ENCODE measurements around the gene PPP1CA.

The PPP1CA gene

DNA sequence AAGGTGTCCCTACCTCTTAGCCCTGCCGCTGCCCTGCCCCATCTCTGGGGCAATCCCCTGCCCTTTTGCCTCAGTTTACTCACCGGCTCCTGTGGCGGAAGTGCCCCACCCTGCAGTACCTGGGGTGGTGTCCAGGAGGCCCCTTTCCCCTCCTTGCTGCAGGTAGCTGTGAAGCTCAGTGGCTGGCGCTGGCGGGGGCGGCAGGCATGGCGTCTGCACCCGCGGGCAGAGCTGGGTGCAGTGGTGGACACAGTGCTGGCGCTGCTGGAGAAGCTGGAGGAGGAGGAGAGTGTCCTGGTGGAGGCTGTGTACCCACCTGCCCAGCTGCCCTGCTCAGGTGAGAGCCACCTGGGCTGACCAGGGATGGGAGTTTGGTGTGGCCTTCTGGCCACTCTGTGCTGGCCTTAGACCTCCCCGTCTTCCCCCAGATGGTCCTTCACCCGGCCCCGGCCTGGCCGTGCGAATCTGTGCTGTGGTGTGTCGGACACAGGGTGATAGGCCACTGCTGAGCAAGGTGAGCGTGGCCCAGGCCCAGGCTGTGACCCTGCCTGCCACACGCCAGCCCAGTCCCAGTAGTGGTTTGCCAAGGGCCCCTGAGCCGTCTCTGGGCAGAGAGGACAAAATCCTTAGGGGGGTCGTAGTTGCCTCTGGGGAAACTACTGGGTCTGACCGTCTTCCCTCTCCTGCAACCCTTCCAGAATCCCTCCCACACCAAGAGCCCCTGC is 17.8 kb upstream of the PPP1CA start:
- DNase-seq (ENCODE audit: extremely low spot score, insufficient read length, low read depth) = no peak
- no peak for FAIRE-seq

DNA sequence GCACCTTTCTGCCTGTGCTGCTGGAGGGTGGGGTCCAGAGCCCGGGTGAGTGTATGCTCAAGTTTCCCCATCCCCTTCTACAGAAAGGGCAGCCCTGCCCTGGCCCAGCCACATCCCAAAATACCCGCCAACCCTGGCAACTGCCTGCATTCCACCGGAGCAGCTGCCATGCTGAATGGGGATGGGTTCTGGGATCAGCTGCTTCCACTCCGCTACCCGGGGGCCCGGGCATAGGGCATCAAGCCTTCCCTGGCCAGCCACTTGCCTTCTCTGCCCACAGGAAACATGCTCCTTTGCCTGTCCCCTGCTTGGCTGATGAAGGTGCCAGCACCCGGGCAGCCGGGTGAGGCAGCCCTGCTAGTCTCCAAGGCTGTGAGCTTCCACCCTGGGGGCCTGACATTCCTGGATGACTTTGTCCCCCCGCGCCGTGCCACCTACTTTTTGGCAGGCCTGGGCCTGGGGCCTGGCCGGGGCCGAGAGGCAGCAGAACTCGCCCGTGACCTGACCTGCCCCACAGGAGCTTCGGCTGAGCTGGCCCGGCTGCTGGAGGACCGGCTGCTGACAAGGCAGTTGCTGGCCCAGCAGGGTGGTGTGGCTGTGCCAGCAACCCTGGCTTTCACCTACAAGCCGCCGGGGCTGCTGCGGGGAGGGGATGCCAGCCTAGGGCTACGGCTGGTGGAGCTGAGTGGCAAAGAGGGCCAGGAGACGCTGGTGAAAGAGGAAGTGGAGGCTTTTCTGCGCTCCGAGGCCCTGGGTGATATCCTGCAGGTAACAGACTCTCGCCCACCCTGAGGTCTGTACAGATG is 17.0 kb upstream of the PPP1CA start:
- FAIRE-seq (no peak), DNase-seq (ENCODE audit: extremely low spot score, insufficient read length, low read depth) (no peak)

DNA sequence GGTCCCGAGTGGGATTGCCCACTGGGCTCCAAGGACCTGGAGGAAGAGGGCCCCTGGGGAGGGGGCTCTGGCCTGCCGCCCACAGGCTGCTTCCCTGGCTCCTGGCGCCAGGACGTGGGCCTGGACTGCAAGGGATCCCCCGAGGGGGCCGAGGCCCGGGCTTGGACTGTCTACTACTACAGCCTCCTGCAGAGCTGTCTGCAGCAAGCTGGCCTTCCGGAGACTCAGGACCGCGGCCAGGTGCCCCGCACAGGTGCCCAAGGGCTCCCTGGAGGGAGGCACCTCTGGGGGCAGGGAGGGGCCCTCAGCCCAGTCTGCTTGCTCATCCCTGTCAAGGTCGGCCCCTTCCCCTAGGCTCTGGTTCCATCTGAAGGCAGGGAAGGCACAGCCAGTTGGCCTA is 15.8 kb upstream of the PPP1CA start:
- DNase-seq (ENCODE audit: extremely low spot score, insufficient read length, low read depth) = no peak
- no peak for FAIRE-seq

DNA sequence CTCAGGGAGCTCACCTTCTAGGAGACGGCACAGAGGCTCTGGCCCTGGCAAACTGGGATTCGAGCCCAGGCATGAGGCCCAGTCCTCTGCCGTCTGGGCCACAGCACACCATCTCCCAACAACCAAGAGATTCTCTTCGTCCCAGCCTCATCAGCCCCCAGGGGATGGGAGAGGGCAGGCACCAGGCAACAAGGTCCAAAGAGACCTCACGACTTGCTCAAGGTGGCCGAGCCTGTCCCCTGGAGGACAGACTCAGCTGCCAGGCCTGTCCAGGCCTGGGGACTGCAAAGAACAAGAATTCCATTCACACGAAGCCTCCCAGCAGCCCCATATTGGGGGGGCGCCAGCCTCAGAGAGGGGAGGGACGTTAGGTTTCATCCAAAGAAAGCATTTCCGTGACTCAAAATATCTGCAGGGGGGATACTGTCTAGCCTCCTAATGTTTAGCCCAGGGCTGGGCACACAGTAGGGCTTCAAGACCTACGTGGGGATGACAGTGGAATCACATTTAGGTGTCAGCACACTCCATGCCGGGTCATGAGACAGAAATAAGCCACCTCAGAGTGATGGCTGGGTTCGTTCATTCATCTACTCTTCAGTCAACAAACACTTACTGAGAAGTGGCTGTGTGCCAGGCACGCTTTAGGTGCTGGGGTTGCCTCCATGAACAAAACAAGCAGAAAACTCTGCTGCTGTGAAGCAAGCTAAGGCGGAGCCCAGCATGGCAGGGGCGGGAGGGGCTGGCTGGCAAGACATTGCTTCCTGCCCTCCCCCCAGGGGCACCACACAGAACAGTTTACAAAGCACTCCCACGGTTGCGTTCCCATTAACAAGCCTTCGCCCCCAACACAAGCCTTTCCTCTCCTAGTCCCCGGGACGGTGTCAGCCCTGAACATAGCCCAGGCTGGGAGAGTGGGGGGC is 15.0 kb upstream of the PPP1CA start:
- no peak for DNase-seq (ENCODE audit: extremely low spot score, insufficient read length, low read depth)
- no peak for FAIRE-seq

DNA sequence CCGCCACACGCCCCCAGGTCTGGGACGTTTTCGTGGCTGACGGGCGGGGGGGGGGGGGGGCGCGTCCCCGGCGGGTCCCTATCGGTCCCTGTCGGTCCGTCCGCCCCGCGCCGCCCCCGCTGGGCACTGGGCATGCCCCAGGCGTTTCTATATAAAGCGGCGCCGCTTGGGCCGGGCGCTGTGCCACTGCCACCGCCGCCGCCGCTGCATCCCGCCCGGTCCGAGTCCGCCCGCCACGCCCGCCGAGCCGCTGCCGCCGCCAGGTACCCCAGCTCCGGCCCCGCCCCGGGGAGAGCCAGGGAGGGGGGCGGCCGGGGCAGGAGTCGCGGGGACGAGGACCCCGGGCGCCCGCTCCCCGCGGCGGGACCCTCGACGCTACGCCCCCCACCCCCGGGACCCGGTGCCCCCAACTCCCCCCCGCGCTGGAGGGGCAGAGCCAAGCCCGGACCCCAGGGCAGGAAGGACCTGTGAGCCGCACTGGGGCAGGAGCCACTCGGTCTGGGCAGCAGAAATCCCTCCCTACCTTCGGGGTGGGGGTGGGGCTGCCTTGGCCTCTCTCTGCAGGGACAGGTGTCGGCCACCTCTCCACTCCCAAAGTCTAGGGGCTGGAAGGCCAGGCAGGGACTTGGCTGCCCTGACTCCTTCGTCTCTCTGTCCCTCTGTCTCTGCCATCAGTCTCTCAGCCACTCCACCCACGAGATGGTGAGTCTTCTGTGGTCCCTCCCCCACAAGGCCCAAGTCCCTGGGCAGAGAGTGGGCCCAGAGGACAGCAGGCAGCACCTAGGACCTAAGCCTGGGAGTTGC is 14.0 kb upstream of the PPP1CA start, which contains the start of gene CARNS1:
Gene CARNS1 (plus strand): TSS at position 178 of the 804 bp plus-strand sequence. CDS start 522 bp downstream, at position 700.
- no peak for DNase-seq (ENCODE audit: extremely low spot score, insufficient read length, low read depth)
- no peak for FAIRE-seq

DNA sequence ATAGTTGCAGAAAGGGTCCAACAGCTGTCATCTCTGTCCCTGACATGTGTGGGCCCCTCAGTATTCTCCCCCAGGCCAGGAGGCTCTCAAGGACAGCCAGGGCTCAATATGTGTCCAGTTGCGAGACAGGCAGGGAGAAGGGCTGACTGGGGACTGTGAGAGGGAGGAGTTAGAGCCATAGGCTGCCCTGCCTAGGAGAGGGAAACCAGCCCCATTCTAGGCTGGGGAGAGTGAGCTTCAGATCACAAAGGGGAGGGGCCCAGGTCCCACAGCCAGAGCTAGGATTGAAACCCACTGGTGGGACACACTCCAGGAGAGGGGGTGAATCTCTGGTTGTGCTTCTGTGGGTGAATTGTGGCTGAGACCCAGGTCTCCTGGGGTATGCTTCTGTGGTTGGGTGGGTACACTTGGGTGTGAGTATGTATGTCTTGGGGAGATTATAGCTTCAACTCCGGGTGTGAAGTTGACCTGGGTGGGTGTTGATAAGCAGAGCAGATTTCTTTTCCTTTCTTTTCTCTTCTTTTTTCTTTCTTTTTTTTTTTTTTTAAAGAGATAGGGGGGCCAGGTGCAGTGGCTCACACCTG is 11.7 kb upstream of the PPP1CA start:
- no peak for DNase-seq (ENCODE audit: extremely low spot score, insufficient read length, low read depth)
- FAIRE-seq = no peak

DNA sequence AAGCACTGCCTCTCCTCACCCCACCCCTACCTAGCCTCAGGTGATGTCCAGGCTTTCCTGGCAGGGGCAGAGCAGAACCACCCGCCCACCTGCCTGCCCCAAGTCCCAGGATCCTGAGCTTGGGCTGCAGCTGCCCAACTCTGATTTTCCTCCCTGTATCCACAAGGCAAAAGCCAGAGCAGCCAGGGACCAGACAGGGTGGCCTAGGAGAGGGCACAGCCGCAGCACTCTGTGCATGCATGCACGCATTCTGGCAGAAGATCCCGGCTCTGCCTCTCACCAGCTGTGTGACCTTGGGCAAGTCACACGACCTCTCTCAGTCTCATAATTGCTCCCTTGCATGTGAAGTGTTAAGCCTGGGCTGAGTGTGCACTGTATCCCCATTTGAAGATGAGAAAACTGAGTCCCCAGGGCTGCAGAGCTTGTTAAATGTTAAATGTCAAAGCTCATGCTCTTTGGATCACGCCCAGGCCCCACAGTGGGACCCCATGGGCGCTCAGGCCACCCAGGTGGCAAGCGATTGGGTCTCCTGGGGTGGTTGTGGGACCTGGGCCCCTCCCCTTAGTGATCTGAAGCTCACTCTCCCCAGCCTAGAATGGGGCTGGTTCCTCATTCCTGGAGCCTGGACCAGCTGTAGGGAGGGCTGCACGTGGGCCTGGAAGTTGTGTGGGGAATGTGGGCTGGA is 11.0 kb upstream of the PPP1CA start:
- DNase-seq (ENCODE audit: extremely low spot score, insufficient read length, low read depth) (no peak), FAIRE-seq (peak; percentile 15)

DNA sequence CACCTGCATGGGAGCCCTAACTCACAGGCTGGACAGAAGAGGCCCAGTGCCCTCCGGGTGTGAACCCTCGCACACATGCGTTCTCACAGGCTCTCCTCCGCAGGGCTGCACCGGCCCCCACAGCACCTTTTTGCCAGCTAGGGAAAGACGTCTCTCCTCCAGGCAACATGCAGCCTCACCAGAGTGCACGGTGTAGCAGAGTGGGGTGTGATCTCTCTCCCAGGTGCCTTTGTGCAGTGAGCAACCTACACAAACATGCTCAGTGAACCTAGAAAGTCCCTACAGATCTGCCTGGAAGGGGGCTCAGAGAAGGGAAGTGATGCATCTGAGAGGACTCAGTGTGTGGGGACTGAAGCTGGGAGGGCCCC is 10.1 kb upstream of the PPP1CA start:
- DNase-seq (ENCODE audit: extremely low spot score, insufficient read length, low read depth) (no peak), FAIRE-seq (no peak)

DNA sequence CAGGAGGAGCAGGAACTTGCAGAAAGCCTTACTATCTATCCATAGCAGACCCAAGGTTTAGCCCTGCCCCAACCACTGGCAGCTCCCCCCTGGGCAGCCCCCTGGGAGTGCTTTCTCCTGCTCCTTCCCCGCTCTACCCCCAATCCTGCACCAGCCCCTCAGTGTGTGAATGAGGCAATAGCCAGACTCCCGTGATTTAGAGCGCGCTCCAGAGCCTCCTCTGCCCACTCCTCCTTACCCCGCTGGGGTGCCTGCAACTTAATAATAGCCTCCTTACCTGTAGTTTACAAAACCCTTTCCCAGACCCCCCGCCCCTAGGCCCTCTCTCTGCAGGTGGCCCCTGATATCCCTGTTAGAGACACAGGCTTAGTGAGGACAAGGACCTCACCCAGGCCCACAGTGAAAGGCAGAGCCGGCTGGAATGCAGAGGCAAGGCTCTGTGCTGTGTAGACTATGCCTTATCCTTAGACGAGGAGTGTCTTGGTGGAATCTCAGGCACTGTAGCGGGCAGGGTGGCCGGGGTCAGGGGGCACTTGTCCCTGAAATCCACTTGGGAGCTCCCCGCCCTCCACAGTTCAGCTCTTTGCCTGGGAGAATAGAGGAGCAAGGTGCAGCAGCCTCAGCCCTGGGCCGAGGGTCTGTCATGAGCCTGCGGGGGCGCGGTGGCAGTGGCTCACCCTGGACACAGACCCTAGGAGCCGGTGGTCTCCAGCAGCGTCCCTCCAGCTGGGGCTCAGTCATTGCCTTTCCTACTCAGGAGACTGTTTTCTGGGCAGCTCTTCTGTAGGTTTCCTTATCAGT is 9.5 kb upstream of the PPP1CA start:
- FAIRE-seq (no peak), DNase-seq (ENCODE audit: extremely low spot score, insufficient read length, low read depth) (no peak)

DNA sequence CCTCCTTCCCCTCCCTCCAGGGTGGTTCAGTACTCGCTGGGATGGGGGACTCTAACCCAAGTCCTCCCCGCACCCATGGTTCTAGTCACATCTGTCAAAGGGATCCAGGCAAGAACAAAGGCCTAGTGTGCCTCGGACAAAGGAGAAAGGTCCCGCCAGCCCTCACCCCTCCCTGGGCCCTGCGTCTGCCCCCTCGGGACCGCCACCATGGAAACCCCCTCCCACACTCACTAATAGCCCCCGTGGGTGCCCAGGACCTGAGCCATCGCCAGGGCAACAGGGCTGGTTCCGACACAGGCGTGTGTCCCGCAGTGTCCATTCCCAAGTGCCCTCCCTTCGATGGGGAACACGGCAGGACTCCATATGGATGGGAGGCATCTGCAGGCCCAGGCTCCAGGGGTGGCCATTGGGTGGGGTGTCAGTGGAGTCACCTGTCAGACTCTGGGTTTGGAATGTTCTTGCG is 8.7 kb upstream of the PPP1CA start:
- FAIRE-seq (no peak), DNase-seq (ENCODE audit: extremely low spot score, insufficient read length, low read depth) (no peak)

DNA sequence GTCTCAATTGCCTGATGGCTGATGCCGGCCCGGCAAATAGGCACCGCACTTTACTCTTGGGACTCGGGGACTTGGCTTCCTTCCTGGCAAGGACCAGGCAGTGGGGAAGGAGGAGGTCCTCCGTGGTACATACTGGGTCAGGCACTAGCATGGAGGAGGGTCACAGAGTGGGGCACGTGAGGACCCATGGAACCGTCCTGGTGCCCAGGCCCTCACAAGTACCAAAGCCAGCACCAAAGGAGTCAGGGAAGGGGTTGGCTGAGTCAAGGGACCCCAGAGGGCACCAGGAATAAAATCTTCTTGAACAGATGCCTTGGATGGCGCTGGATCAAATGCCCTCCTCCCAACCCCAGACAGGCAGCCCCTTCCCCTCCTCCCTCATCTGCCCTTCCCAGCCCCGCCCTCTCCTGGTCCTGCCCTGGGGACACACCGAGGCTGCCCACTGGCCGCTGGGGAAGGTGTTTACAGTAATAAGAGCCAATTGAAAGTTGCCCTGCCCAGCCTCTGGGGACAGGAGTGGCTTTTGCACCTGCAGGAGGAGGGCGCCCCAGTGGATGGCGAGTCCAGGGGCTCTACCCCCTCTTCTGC is 8.2 kb upstream of the PPP1CA start:
- FAIRE-seq = peak; percentile 60
- DNase-seq (ENCODE audit: extremely low spot score, insufficient read length, low read depth) = no peak

DNA sequence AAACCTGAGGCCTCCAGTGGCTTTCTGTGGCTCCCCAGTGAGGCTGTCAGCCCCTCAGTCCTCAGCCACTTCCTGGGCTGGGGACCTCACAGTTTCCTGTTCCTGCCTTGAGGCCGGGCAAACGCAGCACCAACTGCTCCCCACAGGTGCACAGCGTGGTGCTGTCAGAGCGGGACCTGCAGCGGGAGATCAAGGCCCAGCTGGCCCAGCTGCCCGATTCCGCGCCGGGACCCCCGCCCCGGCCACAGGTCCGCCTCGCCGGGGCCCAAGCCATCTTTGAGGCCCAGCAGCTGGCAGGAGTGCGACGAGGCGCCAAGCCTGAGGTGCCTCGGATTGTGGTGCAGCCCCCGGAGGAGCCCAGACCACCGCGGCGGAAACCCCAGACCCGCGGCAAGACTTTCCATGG is 7.6 kb upstream of the PPP1CA start:
- FAIRE-seq (peak; percentile 94), DNase-seq (ENCODE audit: extremely low spot score, insufficient read length, low read depth) (peak; percentile 65)

DNA sequence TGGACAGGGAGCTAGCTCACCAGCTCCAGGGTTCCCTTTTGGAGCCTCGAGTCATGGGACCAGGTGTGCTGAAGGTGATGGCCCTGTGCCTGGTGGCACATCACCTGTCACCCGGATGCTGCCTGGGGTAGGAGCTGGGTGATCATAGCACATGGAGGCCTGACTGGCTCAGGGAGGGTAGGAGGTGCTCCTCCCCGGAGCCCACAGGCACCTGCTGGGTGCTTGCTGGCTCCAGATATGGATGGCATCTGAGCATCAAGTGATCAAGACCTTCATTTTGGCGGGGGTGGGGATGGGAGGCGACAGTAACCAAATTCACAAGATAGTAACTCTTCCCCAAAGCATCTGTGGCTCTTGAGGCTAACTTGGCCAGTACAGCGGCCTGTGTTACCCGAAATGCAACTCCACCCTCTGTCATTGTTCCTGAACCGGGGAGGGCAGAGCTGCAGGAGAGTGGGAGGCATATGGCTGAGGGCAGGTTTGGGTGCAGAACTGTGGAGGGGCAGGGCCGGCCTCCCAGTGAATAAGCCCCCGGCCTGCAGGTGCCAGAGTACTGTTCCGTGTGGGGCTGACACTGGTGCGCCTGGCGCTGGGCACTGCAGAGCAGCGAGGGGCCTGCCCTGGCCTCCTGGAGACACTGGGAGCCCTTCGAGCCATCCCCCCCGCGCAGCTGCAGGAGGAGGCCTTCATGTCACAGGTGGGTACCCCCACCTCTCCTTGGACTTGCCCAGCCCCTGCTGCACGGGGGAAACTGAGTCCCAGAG is 7.0 kb upstream of the PPP1CA start:
- DNase-seq (ENCODE audit: extremely low spot score, insufficient read length, low read depth) = no peak
- no peak for FAIRE-seq

DNA sequence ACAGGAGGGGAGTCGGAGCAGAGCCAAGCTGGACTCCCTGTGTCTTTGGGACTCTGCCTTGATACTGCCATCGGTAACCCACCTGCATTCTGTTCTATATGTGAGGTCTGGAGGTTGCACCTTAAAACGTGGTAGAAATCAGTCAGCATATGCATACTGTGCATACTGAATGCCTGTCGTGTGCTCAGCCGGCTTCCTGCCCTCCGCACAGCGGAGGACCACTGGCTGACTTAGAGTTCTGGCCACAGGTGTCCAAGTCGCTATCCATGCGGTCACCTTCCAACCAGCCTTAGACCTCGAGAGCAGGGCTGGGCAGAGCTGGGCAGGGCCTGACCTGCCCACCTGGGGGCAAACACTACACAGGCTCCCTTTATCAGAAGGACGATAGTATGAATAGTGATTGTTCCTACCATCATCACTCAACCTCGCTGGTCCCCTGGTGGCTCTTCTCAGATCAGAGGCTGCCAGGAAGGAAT is 6.1 kb upstream of the PPP1CA start:
- no peak for FAIRE-seq
- DNase-seq (ENCODE audit: extremely low spot score, insufficient read length, low read depth) = no peak

DNA sequence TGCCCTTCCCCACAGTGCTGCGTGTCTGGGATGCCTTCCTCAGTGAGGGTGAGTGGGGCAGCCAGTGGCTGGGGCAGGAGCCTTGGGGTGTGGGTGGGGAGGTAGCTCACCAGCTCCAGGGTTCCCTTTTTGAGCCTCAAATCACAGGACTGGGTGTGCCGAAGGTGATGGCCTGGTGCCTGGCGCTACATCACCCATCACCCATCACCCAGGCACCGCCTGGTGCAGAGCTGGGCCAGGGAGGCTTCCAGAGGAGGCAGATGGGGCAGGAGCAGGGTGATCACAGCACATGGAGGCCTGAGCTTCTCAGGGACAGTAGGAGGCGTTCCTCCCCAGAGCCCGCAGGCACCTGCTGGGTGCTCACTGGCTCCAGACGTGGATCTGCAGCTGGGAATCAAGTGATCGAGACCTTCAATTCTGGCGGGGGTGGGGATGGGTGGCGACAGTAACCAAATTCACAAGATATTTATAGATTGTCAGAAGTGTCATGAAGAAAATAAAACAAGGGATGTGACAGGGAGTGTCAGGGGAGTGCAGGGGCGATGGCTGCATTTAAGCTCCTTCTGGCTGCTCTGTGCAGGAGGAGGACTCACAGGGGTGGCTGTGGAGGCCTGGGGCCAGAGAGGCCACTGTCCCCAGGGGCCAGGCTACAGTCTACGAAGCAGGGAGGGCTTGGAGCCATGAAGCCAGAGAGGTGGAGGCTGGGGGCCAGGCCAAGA is 5.5 kb upstream of the PPP1CA start:
- DNase-seq (ENCODE audit: extremely low spot score, insufficient read length, low read depth) (no peak), FAIRE-seq (no peak)

DNA sequence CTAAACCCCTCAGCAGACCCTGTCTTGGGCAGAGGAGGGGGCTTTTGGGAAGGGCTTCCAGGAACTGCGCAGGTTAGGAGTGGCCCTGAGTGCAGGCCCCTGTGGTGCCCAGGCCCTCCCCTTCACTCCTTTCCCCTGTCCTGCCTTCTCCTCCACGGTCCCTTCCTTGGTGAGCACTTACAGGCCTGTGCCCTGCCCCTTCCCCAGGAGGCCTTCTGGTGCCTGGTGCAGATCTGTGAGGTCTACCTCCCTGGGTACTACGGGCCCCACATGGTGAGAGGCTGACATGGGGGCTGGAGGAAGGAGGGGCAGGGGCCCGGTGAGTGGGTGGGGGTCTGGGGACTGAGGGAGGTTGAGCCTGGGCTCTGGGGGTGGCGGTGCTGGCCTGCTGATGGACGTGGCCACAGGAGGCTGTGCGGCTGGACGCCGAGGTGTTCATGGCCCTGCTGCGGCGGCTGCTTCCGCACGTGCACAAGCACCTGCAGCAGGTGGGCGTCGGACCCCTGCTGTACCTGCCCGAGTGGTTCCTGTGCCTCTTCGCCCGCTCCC is 4.8 kb upstream of the PPP1CA start:
- FAIRE-seq (no peak), DNase-seq (ENCODE audit: extremely low spot score, insufficient read length, low read depth) (no peak)

Data from GM18507 (cell line).